GM12873 (cell line): ENCODE results near the gene TMEFF2.

Experiments used
- TF ChIP-seq, protein P1 (sequence below): IDR thresholded peaks from 2 replicates; pipeline ENCODE4 v1.5.1; 2012; ENCODE audit warnings: low read depth, mild to moderate bottlenecking, moderate library complexity, low read length, control low read depth; ENCODE audit not compliant: insufficient read depth; ENCODE audit errors: missing control alignments

TMEFF2 gene

DNA sequence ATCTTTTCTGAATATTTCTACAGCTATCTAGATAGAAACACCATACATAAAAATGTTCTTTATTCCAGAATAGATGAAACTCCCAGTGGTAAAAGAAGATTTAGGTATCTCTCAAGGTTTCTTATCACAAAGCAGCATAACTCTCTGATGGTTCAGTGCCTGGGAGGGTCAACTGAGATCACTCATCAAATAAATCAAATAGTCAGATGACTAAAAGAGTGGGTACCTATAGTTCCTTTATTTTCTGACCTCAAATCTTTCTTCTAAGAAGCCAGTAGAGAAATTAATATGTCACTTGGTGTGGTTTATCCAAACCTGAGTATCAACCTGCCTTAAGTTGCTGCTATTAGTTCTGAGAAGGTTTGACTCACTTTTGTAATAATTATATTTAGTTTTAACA, 120.9 kb downstream of the TMEFF2 start:
- TF ChIP-seq, protein P1, sequence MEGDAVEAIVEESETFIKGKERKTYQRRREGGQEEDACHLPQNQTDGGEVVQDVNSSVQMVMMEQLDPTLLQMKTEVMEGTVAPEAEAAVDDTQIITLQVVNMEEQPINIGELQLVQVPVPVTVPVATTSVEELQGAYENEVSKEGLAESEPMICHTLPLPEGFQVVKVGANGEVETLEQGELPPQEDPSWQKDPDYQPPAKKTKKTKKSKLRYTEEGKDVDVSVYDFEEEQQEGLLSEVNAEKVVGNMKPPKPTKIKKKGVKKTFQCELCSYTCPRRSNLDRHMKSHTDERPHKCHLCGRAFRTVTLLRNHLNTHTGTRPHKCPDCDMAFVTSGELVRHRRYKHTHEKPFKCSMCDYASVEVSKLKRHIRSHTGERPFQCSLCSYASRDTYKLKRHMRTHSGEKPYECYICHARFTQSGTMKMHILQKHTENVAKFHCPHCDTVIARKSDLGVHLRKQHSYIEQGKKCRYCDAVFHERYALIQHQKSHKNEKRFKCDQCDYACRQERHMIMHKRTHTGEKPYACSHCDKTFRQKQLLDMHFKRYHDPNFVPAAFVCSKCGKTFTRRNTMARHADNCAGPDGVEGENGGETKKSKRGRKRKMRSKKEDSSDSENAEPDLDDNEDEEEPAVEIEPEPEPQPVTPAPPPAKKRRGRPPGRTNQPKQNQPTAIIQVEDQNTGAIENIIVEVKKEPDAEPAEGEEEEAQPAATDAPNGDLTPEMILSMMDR = no peak

DNA sequence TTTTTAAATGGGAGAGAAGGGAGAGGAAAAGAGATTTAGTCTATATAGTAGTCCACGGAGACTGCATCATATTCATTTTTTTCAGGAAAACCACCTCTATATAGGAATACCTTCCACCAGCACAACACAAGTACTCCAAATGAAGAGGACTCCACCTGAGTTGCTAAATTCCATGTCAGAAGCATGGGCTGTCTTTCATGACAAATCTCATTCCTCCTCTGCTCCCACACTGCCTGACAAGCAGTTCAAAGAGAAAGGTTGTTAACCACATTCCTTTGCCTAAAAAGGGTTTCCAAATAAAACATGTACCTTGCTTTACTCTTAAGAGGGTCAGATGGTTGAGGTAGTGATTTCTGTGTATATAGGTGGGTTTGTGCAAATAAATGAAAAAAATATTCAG, 122.0 kb downstream of the TMEFF2 start:
- TF ChIP-seq, protein P1 = no peak

DNA sequence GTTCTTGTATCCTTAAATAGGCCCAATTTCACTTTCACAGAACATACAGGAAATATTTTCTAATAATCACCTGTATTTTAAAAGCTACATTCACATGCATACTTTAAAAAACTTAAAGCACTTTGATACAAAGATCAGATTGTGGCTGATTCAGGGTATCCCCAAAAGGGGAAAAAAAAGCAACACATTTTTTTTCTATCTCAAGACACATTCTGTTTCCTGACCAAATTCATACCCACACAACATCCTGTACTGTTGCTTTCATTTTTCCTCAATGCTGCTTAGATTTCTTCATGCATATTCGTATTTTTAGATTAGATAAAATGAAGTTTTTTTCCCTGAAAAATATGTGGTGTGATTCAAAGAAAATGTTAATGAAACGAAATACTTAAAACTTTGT, 122.5 kb downstream of the TMEFF2 start:
- TF ChIP-seq, protein P1 = no peak

DNA sequence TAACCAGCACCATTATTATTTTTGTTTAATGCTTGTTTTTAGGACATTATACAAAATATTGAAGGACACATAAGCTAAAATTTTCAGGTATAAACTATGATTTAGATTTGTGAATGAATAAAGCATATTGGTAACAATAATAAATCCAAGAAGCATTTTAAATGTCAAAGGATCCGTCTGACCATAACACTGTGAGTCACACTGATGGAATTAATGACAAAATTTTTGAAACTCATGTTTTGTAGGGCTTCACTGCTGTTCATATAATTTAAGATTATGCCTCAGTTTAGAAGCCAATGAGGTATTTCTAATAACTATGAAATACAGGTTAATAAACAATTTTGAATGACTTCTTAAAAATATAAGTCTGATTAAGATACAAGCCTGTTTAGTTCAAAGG, 124.6 kb downstream of the TMEFF2 start:
- TF ChIP-seq, protein P1 = no peak

DNA sequence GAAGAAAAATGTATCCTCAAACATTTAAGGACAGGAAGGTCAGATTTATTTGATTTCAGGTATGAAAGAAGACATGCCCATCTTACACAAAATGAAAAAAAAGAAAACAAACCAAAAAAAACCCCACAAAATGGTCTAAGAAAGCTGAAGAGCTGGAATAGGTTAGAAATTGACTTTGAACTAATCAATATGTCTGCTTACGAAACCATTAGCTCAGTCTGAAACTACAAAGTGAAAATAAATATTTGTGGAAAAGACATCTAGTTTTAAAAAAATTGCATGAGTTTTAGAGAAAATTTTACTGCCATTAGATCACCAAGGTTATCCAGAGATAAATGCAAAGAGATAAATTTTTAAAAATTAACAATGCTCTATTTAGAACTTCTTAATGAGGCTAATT, 125.3 kb downstream of the TMEFF2 start:
- TF ChIP-seq, protein P1 = no peak

DNA sequence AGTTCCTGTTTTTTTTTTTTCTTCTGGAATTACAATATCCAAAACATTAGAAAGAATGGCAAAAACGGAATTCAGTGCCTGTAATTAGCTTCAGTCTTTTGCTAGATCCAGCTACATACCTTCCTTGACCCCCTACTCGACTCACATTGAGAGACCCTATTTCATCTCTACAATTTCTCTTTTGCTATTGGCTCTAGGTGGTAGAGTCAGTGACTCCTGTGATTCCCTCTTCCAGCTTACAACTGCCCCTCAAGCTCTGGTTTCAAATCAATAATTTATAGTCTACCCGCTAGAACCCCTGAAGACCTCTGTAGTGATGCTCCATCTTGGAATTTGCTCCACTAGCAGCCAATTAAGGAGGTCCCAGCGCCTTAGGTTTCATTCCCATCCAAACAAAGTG, 125.8 kb downstream of the TMEFF2 start:
- TF ChIP-seq, protein P1 = no peak

DNA sequence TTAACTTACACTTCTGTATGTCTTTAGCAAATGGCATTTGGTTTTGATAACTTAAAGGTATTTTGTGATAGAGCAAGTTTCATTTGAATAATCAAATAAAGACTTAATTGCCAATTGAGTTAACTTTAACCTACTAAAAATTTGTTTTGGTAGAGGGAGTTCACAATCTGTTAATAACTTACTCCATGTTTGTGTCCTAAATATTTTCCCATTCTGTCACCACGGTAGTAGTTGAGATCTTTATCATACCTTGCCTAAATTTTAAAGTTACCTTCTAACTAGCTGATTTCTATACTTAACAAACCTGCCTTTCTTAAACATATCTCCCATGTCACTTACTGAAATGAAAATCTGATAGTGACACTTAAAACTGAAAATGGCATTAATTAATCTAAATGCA, 127.1 kb downstream of the TMEFF2 start:
- TF ChIP-seq, protein P1 = no peak

DNA sequence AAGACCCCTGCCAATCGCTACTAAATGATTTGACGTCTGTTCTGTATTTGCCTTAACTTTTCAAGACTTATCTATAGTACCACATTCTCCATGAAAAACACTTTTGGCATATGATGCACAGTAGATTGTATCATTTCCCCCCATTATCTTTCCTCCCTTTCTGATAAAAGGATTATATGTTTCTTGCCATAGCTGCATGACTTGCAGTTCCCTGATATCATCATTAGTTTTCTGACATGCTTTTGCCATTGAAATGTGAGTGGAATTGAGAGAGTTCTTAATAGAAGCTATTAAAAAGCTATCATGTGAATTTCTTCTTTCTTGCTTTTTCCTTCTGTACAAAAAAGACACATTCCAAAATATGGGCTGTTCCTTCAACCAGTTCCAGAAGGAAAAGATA, 130.3 kb downstream of the TMEFF2 start:
- TF ChIP-seq, protein P1 = no peak
